HG03045 (cell line): Measurements from ENCODE around the gene RNF168.
A peak's percentile ranks its signal among the peaks of the same experiment; 100 is the strongest.
"Not testable (repeated sequence)": the region's sequence is repeated elsewhere in the genome, so short reads cannot be mapped to it uniquely, and the experiment has no call there.

Experiments used
- ATAC-seq: cut with Tn5 transposase; IDR thresholded peaks from one replicate; pipeline ENCODE4 v1.9.1; 2021; ENCODE audit warnings: mild to moderate bottlenecking, moderate library complexity; ENCODE audit not compliant: unreplicated experiment

Gene RNF168

GRCh38 chr3:196472286-196472685, 31.3 kb downstream of the RNF168 start:
- ATAC-seq = no peak

- ATAC-seq = no peak
These were observed 32.0 kb downstream of the RNF168 start for GRCh38 chr3:196471551-196471950.

- ATAC-seq = not testable (repeated sequence)
These were observed 33.4 kb downstream of the RNF168 start for GRCh38 chr3:196470182-196470581.

GRCh38 chr3:196463804-196464203, 39.8 kb downstream of the RNF168 start:
- no peak for ATAC-seq

GRCh38 chr3:196463478-196463756, 40.2 kb downstream of the RNF168 start:
- ATAC-seq = no peak

GRCh38 chr3:196462680-196463477, 40.7 kb downstream of the RNF168 start:
- not testable (repeated sequence) for ATAC-seq

GRCh38 chr3:196458063-196458462, 45.5 kb downstream of the RNF168 start:
- ATAC-seq = no peak

GRCh38 chr3:196457470-196457869, 46.1 kb downstream of the RNF168 start:
- not testable (repeated sequence) for ATAC-seq

GRCh38 chr3:196454935-196455334, 48.6 kb downstream of the RNF168 start:
- ATAC-seq = no peak

GRCh38 chr3:196445391-196445790, 58.2 kb downstream of the RNF168 start:
- not testable (repeated sequence) for ATAC-seq

GRCh38 chr3:196444500-196444894, 59.1 kb downstream of the RNF168 start:
- no peak for ATAC-seq

GRCh38 chr3:196440696-196441095, 62.9 kb downstream of the RNF168 start:
- no peak for ATAC-seq

- ATAC-seq = no peak
These were observed 63.5 kb downstream of the RNF168 start for GRCh38 chr3:196440041-196440537.

- peak; percentile 82 for ATAC-seq
These were observed 71.3 kb downstream of the RNF168 start, which contains the start of gene UBXN7 for GRCh38 chr3:196432137-196432879. TSS of gene UBXN7 (minus strand) at chr3:196432427. CDS start at chr3:196432399, 28 bp downstream.

- ATAC-seq = peak; percentile 36
These were observed 72.1 kb downstream of the RNF168 start for GRCh38 chr3:196431181-196432136.

- ATAC-seq = no peak
These were observed 75.5 kb downstream of the RNF168 start for GRCh38 chr3:196428041-196428440.

GRCh38 chr3:196424421-196424820, 79.1 kb downstream of the RNF168 start:
- ATAC-seq = not testable (repeated sequence)

GRCh38 chr3:196423044-196423781, 80.4 kb downstream of the RNF168 start:
- no peak for ATAC-seq

GRCh38 chr3:196421668-196422067, 81.9 kb downstream of the RNF168 start:
- ATAC-seq = not testable (repeated sequence)

GRCh38 chr3:196419386-196419785, 84.2 kb downstream of the RNF168 start:
- ATAC-seq = no peak
